Breast epithelium (tissue), 3 donors: Measurements from ENCODE around the gene DCAF8.

Experiments used
- POLR2A ChIP-seq: fragments of 450-650 bp; IDR thresholded peaks from one replicate; pipeline ENCODE4 v1.6.1; 2016; ENCODE audit warnings: antibody characterized with exemption, mild to moderate bottlenecking, moderate library complexity
- POLR2AphosphoS5 ChIP-seq, 3 donors: sonication (generic); formaldehyde crosslinking; IDR thresholded peaks; one replicate each; pipeline ENCODE4 v1.6.1; 2017; ENCODE audit warnings: antibody characterized with exemption in 3 of 3
- TF ChIP-seq, protein P1 (sequence below), 3 donors: fragments of 450-650 bp; IDR thresholded peaks; one replicate each; pipeline ENCODE4 v1.5.1; 2016 to 2017; ENCODE audit warnings: antibody characterized with exemption in 3 of 3, mild to moderate bottlenecking in 3 of 3, moderate library complexity in 3 of 3

DNA sequence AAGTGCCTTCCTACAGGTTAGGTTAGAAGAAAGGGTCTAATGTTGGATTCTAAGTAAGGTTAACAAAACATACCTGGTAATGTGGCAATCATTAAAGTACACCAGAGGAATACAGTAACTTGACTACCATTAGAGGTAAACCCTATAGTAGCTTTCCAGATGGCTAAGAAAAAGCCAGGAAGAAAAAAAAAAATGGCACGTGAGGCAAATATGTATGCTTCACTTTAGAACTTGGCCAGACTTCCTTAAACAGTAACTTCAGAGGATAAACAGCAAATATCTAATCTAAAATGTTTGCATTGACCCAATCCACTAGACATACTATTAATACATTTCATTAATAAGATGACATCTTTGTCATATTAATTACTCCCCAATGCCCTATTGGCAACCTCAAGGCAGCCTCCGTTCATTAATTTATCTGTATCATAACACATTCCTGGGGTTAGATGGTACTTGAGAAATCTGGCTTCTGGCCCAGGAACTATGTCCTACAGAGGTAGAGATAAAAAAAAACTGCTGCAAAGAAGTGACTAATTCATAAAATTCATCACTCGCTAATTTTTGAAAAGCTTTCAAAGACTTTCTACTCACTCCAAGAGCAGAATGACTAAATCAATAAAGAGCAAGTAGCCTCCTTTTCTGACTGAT is 5.8 kb downstream of the DCAF8 start:
- TF ChIP-seq, protein P1, sequence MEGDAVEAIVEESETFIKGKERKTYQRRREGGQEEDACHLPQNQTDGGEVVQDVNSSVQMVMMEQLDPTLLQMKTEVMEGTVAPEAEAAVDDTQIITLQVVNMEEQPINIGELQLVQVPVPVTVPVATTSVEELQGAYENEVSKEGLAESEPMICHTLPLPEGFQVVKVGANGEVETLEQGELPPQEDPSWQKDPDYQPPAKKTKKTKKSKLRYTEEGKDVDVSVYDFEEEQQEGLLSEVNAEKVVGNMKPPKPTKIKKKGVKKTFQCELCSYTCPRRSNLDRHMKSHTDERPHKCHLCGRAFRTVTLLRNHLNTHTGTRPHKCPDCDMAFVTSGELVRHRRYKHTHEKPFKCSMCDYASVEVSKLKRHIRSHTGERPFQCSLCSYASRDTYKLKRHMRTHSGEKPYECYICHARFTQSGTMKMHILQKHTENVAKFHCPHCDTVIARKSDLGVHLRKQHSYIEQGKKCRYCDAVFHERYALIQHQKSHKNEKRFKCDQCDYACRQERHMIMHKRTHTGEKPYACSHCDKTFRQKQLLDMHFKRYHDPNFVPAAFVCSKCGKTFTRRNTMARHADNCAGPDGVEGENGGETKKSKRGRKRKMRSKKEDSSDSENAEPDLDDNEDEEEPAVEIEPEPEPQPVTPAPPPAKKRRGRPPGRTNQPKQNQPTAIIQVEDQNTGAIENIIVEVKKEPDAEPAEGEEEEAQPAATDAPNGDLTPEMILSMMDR (IDR thresholded peaks at IDR 0.05): no peak
- TF ChIP-seq POLR2A (no peak), POLR2AphosphoS5 (IDR thresholded peaks at IDR 0.05) (no peak)
